CD4-positive, CD25-positive, alpha-beta regulatory T cell (primary cell): Measurements from ENCODE around the gene MICB. TPM values are rescaled to one million over a fixed set of nuclear protein-coding genes. Genes with fewer than 3 reads are reported as not detected.

Source experiments
- ATAC-seq, 2 donors: fragments of 150-1000 bp; cut with Tn5 transposase; one replicate each; pipeline ENCODE4 v1.10.0; 2021; ENCODE audit warnings: low read depth in 2 of 2, moderate number of reproducible peaks in 2 of 2, moderate library complexity in 1 of 2
- DNase-seq, 3 donors: peaks; one replicate each; pipeline versions ENCODE4 v3.0.0 to v3.0.0-alpha.2; 2012 to 2022; ENCODE audit warnings: mixed read lengths in 1 of 3
- H3K27ac ChIP-seq: one replicate; pipeline ENCODE4 v1.7.0; 2013; ENCODE audit warnings: mild to moderate bottlenecking, low read length; ENCODE audit not compliant: insufficient read depth, poor library complexity, severe bottlenecking
- H3K27me3 ChIP-seq: one replicate; pipeline ENCODE4 v1.7.0; 2013; ENCODE audit warnings: low read length; ENCODE audit not compliant: control insufficient read depth, insufficient read depth
- H3K36me3 ChIP-seq: one replicate; pipeline ENCODE4 v1.7.0; 2013; ENCODE audit warnings: mild to moderate bottlenecking, low read length, moderate library complexity; ENCODE audit not compliant: control insufficient read depth, insufficient read depth
- H3K4me1 ChIP-seq: 2 replicates; pipeline ENCODE4 v1.7.0; 2013; ENCODE audit warnings: mild to moderate bottlenecking, low read length; ENCODE audit not compliant: insufficient read depth, control insufficient read depth, poor library complexity, severe bottlenecking
- H3K4me3 ChIP-seq: one replicate; pipeline ENCODE4 v1.7.0; 2013; ENCODE audit warnings: low read depth, mild to moderate bottlenecking, low read length, moderate library complexity
- H3K9me3 ChIP-seq, 2 experiments: 1 replicate in 1 of 2; 2 replicates in 1 of 2; pipeline ENCODE4 v1.7.0; 2013; ENCODE audit warnings: low read length in 2 of 2, mild to moderate bottlenecking in 1 of 2, moderate library complexity in 1 of 2; ENCODE audit not compliant: control insufficient read depth in 2 of 2
- H3K27ac Mint-ChIP-seq, 3 donors: one replicate each; pipeline ENCODE4 v1.8.0; 2020 to 2022; ENCODE audit warnings: mild to moderate bottlenecking in 3 of 3, mixed read lengths in 3 of 3, moderate library complexity in 2 of 3
- H3K27me3 Mint-ChIP-seq: one replicate; pipeline ENCODE4 v1.8.0; 2022; ENCODE audit warnings: mild to moderate bottlenecking, mixed read lengths
- H3K36me3 Mint-ChIP-seq: one replicate; pipeline ENCODE4 v1.8.0; 2020; ENCODE audit warnings: mixed read lengths
- H3K4me1 Mint-ChIP-seq, 4 donors: one replicate each; pipeline ENCODE4 v1.8.0; 2020 to 2022; ENCODE audit warnings: mixed read lengths in 4 of 4, mild to moderate bottlenecking in 1 of 4
- H3K4me3 Mint-ChIP-seq, 4 donors: one replicate each; pipeline ENCODE4 v1.8.0; 2020 to 2022; ENCODE audit warnings: mild to moderate bottlenecking in 4 of 4, mixed read lengths in 4 of 4, moderate library complexity in 3 of 4
- H3K9me3 Mint-ChIP-seq, 7 donors: one replicate each; pipeline ENCODE4 v1.8.0; 2020 to 2022; ENCODE audit warnings: mixed read lengths in 7 of 7, mild to moderate bottlenecking in 3 of 7, moderate library complexity in 2 of 7
- polyA plus RNA-seq, 4 donors: library from polyadenylated mRNA; unstranded; fragments of 300-500 nt; fragmentation: Illumina TruSeq; gene quantifications; one replicate each; pipeline ENCODE4 v1.2.3, GENCODE V29; 2021
- total RNA-seq: library from RNA; stranded (reverse); gene quantifications from one replicate; pipeline ENCODE4 v1.2.3, GENCODE V29; 2022

MICB gene
- total and polyA plus RNA-seq, 5 donors from 2014 or later: 7.8 to 22.0 (median 12.4) TPM

- H3K27me3 ChIP-seq: no peaks in the 10 kb centered on the region
- H3K4me3 ChIP-seq: no peak overlapping the region
- Mint-ChIP-seq H3K4me3 (no peak overlapping the region), H3K36me3 (peaks cover 44% of the 10 kb centered on the region), H3K27me3 (no peaks in the 10 kb centered on the region), H3K9me3 (no peaks in the 10 kb centered on the region), H3K4me1 (peaks cover 7 to 41% (median 24%) of the 10 kb centered on the region in 4 donors), H3K27ac (no peak overlapping the region)
- ATAC-seq (no peak), DNase-seq (no peak)
- no peak overlapping the region for H3K27ac ChIP-seq
- no peaks in the 10 kb centered on the region for H3K9me3 ChIP-seq
- no peaks in the 10 kb centered on the region for H3K4me1 ChIP-seq
- peaks cover 71% of the 10 kb centered on the region for H3K36me3 ChIP-seq
Observed at GRCh38 chr6:31531771-31532643, 34.1 kb downstream of the MICB start.

- H3K4me1 Mint-ChIP-seq: peaks cover 7 to 46% (median 25%) of the 10 kb centered on the region in 4 donors
- Histone ChIP-seq H3K36me3 (peaks cover 79% of the 10 kb centered on the region), H3K9me3 (no peaks in the 10 kb centered on the region), H3K27ac (no peak overlapping the region), H3K4me1 (peaks cover 6% of the 10 kb centered on the region), H3K27me3 (no peaks in the 10 kb centered on the region), H3K4me3 (no peak overlapping the region)
- no peak for DNase-seq
- H3K36me3 Mint-ChIP-seq: peaks cover 48% of the 10 kb centered on the region
- H3K27me3 Mint-ChIP-seq: no peaks in the 10 kb centered on the region
- H3K9me3 Mint-ChIP-seq: no peaks in the 10 kb centered on the region
- H3K27ac Mint-ChIP-seq: peak overlapping the region in 1 of 3 donors; percentile 68
- ATAC-seq: no peak
- H3K4me3 Mint-ChIP-seq: peak overlapping the region in 2 of 4 donors; percentile 10 to 17
Observed at GRCh38 chr6:31532644-31533454, 34.9 kb downstream of the MICB start.

- peaks cover 12% of the 10 kb centered on the region for H3K4me1 ChIP-seq
- no peak overlapping the region for H3K27ac ChIP-seq
- peak overlapping the region in 1 of 4 donors; percentile 17 for H3K4me3 Mint-ChIP-seq
- H3K4me1 Mint-ChIP-seq: peaks cover 10 to 50% (median 29%) of the 10 kb centered on the region in 4 donors
- H3K36me3 Mint-ChIP-seq: peaks cover 50% of the 10 kb centered on the region
- no peak overlapping the region for H3K4me3 ChIP-seq
- H3K9me3 Mint-ChIP-seq: no peaks in the 10 kb centered on the region
- H3K27me3 Mint-ChIP-seq: no peaks in the 10 kb centered on the region
- no peaks in the 10 kb centered on the region for H3K9me3 ChIP-seq
- no peaks in the 10 kb centered on the region for H3K27me3 ChIP-seq
- DNase-seq (no peak), ATAC-seq (no peak)
- peak overlapping the region in 1 of 3 donors; percentile 68 for H3K27ac Mint-ChIP-seq
- peaks cover 85% of the 10 kb centered on the region for H3K36me3 ChIP-seq
Observed at GRCh38 chr6:31533455-31533841, 35.5 kb downstream of the MICB start.

GRCh38 chr6:31534011-31534410 lies 36.1 kb downstream of the MICB start:
- Histone ChIP-seq H3K9me3 (no peaks in the 10 kb centered on the region), H3K36me3 (peaks cover 91% of the 10 kb centered on the region), H3K27me3 (no peaks in the 10 kb centered on the region), H3K4me3 (no peak overlapping the region), H3K4me1 (peaks cover 18% of the 10 kb centered on the region), H3K27ac (no peak overlapping the region)
- H3K27me3 Mint-ChIP-seq: no peaks in the 10 kb centered on the region
- ATAC-seq (no peak), DNase-seq (no peak)
- no peaks in the 10 kb centered on the region for H3K9me3 Mint-ChIP-seq
- peaks cover 15 to 53% (median 34%) of the 10 kb centered on the region in 4 donors for H3K4me1 Mint-ChIP-seq
- peak overlapping the region in 1 of 4 donors; percentile 38 for H3K4me3 Mint-ChIP-seq
- peaks cover 56% of the 10 kb centered on the region for H3K36me3 Mint-ChIP-seq
- peak overlapping the region in 1 of 3 donors; percentile 68 for H3K27ac Mint-ChIP-seq

- Histone ChIP-seq H3K27ac (no peak overlapping the region), H3K36me3 (peaks cover 97% of the 10 kb centered on the region), H3K27me3 (no peaks in the 10 kb centered on the region), H3K9me3 (no peaks in the 10 kb centered on the region), H3K4me3 (no peak overlapping the region), H3K4me1 (peaks cover 23% of the 10 kb centered on the region)
- Mint-ChIP-seq H3K4me3 (no peak overlapping the region), H3K27me3 (no peaks in the 10 kb centered on the region), H3K27ac (peak overlapping the region in 1 of 3 donors; percentile 68), H3K4me1 (peaks cover 19 to 59% (median 40%) of the 10 kb centered on the region in 4 donors), H3K9me3 (no peaks in the 10 kb centered on the region), H3K36me3 (peaks cover 62% of the 10 kb centered on the region)
- DNase-seq (no peak), ATAC-seq (no peak)
Observed at GRCh38 chr6:31534521-31535040, 36.6 kb downstream of the MICB start.

GRCh38 chr6:31535538-31536324 lies 37.8 kb downstream of the MICB start:
- H3K36me3 ChIP-seq: peaks cover 94% of the 10 kb centered on the region
- Mint-ChIP-seq H3K4me3 (peak overlapping the region in 1 of 4 donors; percentile 21), H3K9me3 (peaks cover 0 to 3% (median 0%) of the 10 kb centered on the region in 7 donors), H3K27me3 (no peaks in the 10 kb centered on the region), H3K4me1 (peaks cover 20 to 69% (median 47%) of the 10 kb centered on the region in 4 donors), H3K36me3 (peaks cover 64% of the 10 kb centered on the region), H3K27ac (peak overlapping the region; percentile 11 to 88 (median 24))
- peak overlapping the region; percentile 43 for H3K27ac ChIP-seq
- H3K4me3 ChIP-seq: no peak overlapping the region
- DNase-seq (no peak), ATAC-seq (no peak)
- no peaks in the 10 kb centered on the region for H3K9me3 ChIP-seq
- peaks cover 35% of the 10 kb centered on the region for H3K4me1 ChIP-seq
- no peaks in the 10 kb centered on the region for H3K27me3 ChIP-seq
